ENCODE results near the gene LONP1.

The LONP1 gene

DNA sequence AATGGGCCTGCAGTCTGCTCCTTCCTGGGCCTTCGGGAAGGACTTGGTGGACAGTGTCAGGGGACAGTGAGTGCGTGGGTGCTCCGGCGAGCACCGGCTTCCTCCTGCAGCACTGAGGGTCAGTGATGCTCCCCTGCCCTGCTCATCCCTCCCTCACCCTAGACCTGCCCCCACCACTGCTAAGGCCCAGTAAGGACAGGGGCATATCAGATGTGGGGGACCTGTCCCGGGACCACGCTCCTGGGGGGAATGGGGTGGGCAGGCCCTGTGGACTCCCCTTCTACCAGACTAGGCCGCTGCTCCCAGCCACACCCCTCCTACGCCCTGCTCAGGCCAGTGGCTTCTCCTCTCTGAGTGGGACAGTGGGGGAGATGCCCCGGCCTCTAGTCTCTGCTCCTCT lies 42.8 kb downstream of the LONP1 start:
- FAIRE-seq = no peak

DNA sequence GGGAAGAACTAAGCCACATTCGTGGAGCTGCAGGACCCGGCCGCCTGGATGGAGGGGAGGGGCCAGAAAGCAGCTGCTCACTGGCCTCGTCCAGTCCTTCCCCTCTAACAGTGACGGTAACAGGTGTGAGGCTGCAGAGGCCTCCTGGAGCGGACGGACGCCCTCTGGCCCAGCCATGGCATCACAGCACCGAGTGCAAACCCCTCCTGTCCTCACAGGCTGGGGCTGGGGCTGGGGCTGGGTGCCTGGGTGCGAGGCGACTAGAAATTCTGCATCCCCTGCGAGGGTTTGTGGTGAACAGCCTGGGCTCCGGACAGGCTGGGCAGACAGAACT lies 43.2 kb downstream of the LONP1 start:
- FAIRE-seq = no peak

- FAIRE-seq = no peak
Observed at GRCh38 chr19:5676105-5676771, 43.7 kb downstream of the LONP1 start.

DNA sequence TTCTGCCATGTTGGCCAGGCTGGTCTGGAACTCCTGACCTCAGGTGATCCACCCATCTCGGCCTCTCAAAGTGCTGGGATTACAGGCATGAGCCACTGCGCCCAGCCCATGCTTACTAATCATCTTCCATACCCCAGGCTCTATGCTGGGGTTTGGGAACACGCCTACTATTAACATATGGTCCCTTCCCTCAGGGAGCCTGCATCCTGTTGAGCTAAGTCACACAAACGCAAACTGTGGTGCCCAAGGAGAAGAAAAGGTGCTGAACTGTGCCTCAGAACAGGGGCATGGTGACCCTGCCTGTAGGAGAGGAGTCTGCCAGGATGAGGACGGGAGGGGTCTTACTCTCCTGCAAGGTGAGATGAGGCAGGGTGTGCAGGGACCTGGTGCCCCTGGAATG lies 45.2 kb downstream of the LONP1 start:
- no peak for FAIRE-seq

GRCh38 chr19:5673752-5674151 lies 46.2 kb downstream of the LONP1 start:
- no peak for FAIRE-seq

DNA sequence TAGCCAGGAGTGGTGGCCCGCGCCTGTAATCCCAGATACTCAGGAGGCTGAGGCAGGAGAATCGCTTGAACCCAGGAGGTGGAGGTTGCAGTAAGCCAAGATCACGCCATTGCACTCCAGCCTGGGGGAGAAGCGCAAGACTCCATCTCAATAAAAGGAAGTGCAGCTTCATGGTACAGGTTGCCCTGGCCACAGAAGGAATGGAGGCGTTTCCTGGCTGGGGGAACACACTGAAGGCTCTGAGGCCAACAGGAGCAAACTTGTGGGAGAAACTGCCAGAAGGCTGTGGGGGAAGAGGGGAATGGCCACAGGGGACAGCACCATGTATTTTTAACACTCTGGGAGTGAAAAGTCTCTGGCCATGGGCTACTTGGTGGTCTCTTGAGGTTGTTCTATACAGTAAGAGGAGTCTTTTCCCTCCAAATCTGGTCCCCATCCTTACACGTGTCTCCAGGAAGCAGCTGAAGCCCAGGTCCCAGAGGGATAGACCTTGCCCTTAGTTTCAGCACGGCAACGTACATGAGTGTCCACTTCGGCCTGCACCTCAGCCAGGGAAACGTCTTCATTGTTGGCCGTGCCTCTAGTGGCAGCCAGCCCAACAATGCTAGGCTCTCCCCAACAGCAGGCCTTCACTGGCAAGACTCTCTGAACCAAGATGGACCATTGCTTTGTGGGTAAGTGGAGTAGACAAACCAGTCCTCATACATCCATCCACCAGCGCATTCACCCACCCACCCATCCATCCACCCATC lies 47.1 kb downstream of the LONP1 start:
- no peak for FAIRE-seq

DNA sequence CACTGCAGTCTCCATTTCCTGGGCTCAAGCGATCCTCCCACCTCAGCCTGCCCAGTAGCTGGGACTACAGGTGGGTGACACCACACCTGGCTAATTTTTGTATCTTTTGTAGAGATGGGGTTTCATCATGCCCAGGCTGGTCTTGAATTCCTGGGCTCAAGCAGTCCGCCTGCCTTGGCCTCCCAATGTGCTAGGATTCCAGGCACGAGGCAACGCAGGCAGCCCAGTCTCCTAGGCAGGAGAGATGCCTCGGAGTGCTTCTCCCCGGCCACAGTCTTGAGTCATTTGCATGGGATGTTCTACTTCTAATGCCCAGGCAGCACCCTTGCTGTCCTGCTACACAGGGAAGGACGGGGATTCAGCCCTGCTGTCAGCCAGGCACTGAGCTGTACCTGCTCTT lies 48.3 kb downstream of the LONP1 start:
- no peak for FAIRE-seq

DNA sequence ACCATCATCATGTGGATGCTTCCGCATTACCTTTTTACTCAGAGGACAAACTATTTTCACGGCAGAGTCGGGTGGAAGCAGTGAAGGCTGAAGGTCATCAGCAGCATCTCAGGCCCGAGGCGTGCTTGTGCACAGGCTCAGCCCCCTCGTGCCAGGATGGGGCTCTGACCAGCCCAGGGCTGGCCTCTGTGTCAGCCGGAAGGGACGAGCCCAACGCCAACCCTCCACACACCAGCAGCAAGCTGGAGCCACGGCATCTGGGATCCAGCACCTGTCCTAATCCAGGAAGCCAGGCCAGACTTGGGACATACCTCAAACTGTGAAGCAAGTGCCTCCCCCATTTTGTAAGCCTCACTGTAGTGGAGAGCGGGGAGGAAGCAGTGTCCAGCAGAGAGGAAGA lies 50.7 kb downstream of the LONP1 start:
- FAIRE-seq = no peak

GRCh38 chr19:5667751-5668271 lies 52.1 kb downstream of the LONP1 start:
- FAIRE-seq = no peak

- no peak for FAIRE-seq
Observed at GRCh38 chr19:5666921-5667610, 52.9 kb downstream of the LONP1 start.

DNA sequence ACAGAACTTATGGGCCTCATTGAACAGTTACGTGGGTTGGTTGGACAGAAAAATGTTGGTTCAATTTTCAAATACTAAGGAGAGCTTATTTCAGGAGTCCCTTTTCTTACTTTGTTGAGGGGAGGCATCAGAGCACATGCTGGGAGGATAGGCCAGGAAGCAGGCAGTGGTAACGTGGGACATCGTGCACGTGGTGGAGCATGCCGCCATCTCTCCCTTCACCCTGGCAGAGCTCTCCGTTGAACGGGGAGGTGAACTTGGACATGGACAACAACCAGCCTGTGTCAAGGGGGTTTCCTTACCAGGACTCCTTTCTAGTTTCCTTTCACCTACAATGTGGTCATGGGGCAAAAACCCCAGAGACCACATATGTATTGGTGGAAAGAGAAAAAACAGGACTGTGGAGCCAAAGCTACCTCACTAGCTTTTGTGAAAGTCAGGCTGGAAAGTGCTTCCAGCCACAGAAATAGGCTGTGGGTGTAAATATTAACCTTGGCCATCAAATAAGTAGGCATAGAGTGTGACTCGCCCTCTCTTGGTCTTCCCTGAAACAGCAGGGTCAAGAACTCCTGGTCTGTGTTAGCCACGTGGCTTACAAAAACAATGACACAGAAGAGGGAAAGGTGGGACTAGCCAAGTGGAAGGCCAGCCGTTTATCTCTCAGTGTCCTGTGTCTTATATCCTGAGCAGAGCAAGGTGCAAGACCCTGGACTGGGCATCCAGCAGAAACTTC lies 54.0 kb downstream of the LONP1 start:
- FAIRE-seq = peak; percentile 60

GRCh38 chr19:5664515-5664914 lies 55.4 kb downstream of the LONP1 start:
- FAIRE-seq = no peak

- no peak for FAIRE-seq
Observed at GRCh38 chr19:5663904-5664303, 56.0 kb downstream of the LONP1 start.

- FAIRE-seq = no peak
Observed at GRCh38 chr19:5661483-5661882, 58.5 kb downstream of the LONP1 start.

DNA sequence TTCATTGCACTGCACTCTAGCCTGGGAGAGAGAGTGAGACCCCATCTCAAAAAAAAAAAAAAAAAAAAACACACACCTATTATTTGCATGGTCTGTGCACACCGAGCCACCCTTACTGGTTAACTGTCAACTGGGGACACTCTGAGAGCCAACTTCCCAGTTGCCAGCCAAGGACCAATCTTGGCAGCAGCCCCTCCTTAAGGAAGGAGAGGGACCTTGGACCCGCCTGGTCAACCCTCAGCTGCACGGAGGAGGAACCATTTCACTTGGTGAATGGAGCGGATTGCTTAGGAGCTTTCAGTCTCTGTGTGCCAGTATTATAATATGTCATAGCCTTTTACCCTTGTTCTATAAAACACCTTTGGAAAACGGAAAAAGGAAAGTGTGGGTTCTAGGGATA lies 64.5 kb downstream of the LONP1 start:
- FAIRE-seq = no peak

GRCh38 chr19:5654931-5655330 lies 65.0 kb downstream of the LONP1 start:
- no peak for FAIRE-seq

- FAIRE-seq = no peak
Observed at GRCh38 chr19:5652261-5652660, 67.7 kb downstream of the LONP1 start.

- no peak for FAIRE-seq
Observed at GRCh38 chr19:5651361-5651760, 68.6 kb downstream of the LONP1 start.

DNA sequence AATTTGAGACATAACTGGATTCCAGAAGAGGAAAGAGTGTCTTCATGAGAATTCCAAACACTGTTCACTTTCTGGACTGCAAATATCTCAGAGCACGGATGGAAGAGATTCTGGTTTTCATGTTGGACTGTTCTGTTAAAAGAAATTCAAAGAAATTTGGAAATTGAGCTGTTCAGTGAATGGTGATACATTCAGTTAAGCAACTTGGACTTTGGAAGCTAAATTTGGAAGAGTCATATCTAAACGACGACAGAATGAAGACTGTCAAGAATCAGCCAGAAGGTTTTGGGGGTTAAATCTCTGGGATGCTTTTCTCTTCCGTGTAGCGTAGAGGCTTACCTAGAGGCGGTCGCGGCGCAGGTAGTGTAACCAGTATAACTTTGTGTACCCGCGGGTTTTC lies 71.5 kb downstream of the LONP1 start:
- FAIRE-seq = no peak

DNA sequence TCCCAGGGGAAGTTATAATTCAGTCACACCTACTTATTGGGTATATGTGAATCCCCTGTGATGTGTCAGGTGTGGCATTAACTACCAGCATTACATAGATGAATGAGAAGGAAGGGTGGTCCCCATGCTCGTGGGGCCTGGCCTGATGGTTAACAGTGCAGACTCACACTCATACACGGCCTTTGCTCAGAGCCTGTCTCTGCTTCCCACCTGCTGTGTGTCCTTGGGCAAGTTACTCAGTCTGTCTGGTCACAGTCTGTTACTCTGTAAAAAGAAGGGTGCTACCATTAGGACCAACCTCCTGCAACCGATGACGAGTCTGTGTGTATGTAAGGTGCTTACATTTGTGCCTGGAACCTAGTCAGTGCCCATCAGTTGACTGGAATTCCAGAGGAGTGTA lies 73.2 kb downstream of the LONP1 start:
- no peak for FAIRE-seq

- peak; percentile 95 for FAIRE-seq
Observed at GRCh38 chr19:5645409-5645808, 74.5 kb downstream of the LONP1 start.

DNA sequence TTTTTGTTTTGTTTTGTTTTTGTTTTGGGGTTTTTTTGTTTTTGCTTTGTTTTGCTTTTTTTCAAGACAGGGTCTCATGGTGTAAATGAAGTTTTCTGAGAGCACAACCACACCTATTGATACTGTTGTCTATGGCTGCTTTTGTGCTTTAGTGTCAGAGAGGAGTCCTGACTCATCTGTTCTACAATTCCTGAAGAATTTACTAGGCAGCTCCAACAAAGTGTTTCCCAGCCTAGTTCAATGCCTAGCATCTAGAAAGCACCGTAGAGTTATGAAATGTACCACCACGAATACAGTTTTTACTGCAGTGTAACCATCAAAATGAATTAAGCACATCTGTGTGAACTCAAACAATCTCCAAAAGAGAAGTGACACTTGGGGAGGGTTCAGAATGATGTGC lies 75.9 kb downstream of the LONP1 start:
- FAIRE-seq = no peak

DNA sequence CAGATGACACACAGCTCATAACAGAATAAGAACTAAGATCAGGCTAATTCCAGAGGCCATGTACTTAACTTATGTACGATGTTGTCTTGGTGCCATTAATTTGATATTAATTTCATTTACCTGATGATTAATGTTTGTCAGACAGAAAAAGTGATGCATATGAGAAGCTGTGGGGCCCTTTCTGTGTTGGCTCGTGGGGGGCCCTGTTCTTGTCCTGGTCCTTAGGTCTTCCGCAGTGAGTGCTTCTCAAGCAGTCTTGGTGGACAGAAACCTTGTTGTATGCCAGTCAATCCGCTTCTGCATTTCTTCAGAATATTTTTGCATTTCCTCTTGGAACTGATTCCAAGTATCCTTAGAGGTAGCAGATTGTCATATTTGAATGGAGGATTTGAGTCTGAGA lies 76.9 kb downstream of the LONP1 start:
- FAIRE-seq = no peak

Measured in islet of Langerhans (tissue), 1 donor.